SIG-M5 (cell line): ENCODE results near the gene CDC42EP1.

Source experiments
- DNase-seq: peaks from one replicate; lab custom pipeline; 2025; lab: John Stamatoyannopoulos, UW

Gene CDC42EP1

DNA sequence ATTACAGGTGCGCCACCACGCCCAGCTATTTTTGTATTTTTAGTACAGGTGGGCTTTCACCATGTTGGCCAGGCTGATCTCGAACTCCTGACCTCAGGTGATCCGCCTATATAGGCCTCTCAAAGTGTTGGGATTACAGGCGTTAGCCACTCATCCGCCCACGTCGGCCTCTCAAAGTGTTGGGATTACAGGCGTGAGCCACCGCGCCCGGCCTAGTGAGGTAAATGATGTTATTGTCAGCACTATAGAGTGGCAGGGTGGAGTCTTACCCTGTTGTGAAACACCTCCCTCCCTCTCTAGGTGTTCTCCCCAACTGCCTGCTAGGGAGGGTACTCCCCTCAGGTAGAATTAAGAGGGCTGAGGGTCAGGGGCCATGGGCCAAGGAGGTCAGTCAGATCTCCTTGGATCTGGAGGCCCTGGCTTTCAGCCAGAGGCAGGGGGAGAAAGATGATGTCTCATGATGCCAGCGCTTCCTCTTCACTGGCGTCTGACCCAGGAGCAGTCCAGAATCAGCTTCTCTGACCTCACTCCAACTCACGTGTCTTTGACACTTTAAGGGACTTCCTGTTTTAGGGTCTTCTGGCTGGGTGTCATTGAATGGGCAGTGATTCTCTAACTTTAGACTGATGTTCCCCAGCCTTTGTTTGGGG, 50.3 kb downstream of the CDC42EP1 start:
- no peak for DNase-seq

DNA sequence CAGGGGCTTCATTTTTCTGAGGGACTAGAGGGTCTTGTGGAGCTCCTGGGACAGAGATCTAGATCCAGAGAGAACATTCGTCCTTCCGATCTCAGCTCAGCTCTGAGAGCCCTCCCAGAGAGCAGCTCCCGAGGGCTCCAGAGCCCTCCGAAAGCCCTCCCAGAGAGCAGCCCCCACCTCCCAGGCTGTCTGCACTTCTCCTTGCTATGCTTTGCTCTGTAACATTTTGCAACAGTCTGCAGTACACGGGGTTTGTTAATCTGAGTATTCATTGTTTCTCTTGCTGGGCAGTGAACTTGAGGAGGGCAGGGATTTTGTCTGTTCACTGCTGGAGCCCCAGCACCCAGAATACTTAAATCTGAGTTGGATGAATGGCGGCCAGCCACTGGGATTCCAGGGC, 50.9 kb downstream of the CDC42EP1 start:
- DNase-seq = no peak

DNA sequence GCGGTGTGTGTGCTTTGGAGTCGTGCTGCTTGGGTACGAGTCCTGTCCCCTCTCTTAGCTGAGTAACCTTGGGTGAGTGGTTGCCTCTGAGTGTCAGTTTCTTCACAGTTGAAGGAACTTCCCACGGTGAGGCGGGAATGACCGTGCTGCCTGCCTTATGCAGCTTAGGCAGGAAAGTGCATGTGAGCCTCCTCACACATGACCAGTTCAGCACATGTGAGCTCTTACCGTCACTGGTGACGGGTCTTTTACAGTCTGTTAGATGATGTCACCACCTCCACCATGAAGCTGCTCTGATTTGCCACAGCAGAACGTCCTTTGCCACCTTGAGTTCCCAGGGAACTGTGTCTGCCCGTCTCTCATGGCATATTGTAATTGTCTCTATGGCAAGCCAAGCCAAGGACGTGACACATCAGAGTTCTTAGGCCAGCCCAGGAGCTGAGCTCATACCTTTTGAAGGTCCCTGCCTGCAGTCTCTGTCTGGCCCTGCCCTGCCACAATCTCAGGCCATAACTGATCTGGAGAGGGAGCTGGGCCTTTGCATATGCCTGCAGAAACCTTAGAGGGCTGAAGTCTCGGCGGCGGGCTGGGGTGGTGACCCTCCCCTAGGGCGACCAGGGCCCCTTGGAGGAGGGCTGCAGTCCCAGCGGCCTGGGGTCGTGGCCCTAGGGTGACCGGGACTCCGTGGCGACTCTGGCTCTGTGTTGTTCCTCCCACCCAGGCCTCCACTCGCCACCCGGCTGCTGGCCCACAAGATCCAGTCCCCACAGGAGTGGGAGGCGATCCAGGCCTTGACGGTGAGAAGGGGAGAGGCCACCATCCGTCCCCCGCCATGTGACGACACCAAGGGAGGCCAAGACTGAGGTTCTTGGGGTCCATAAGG, 56.2 kb downstream of the CDC42EP1 start:
- DNase-seq = no peak

DNA sequence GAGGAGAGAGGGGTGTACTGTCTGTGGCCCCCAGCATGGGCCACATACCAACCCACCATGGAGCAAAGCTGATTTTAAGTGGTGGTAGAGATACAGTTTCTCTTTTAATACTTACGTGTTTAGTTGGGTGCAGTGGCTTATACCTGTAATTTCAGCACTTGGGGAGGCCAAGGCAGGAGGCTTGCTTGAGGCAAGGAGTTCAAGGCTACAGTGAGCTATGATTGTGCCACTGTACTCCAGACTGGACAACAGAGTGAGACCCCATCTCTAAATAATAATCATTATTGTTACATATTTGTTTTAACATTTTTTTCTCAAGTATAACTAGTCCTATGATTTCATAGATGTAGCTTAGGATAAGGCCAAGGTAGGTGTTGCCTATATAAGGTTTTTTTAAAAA, 57.2 kb downstream of the CDC42EP1 start:
- no peak for DNase-seq

DNA sequence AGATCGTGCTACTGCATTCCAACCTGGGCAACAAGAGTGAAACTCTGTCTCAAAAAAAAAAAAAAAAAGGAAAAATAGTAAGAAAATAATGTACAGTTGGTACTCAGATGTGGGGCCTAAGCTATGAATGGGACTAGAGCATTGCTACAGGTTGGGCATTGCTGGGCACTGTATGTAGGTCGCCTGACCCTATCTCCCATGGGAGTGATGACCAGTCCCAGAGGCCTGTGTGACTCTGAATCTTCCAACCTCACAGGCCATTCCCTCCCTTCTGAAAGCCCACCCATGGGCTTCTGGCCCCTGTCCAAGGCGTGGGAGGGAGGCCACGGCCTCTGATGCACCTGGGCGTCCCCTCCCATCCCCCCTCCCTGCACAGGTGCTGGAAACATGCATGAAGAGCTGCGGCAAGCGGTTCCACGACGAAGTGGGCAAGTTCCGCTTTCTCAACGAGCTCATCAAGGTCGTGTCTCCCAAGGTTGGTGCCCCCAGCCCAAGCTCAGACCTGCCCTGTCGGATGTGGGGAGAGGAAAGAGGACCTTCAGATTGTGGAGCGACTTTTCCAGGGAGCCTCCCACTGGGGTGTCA, 57.9 kb downstream of the CDC42EP1 start:
- DNase-seq = no peak

DNA sequence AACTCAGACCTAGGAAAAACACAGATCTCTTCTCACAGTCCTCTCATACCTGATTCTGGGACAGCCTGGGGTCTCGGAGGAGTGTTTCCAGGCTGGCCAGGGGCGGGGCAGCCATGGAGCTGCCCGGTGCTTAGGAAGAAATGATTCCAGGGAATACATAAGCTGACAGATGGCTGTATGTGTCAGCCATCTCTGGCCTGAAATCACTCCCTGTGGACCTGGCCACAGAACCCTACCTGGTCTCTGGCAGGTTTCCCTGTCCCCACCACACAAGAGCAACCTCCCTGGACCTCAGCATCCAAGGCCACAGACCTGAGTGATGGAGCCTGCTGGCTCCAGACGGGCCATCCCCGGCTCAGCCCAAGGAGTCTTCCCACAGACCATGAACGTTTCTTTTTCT, 58.4 kb downstream of the CDC42EP1 start:
- DNase-seq = no peak
